Trophoblast cell (in vitro differentiated cells and primary cell): ENCODE results near the gene CTNNA1.
A peak's percentile ranks its signal among the peaks of the same experiment; 100 is the strongest.

Source experiments
- DNase-seq, 2 donors: peaks; one replicate each; pipeline ENCODE4 v3.0.0-alpha.2; 2016
- H2AFZ ChIP-seq: 2 replicates; pipeline ENCODE4 v1.6.1; 2013; ENCODE audit warnings: low read length, moderate library complexity, mild to moderate bottlenecking; ENCODE audit not compliant: insufficient read depth, poor library complexity
- H2AK5ac ChIP-seq: 2 replicates; pipeline ENCODE4 v1.6.1; 2013; ENCODE audit warnings: mild to moderate bottlenecking, low read length
- H2BK120ac ChIP-seq: 2 replicates; pipeline ENCODE4 v1.6.1; 2013; ENCODE audit warnings: low read length, mild to moderate bottlenecking, moderate library complexity; ENCODE audit not compliant: insufficient read depth, poor library complexity
- H2BK12ac ChIP-seq: 2 replicates; pipeline ENCODE4 v1.6.1; 2013; ENCODE audit warnings: mild to moderate bottlenecking, low read length, moderate library complexity
- H2BK5ac ChIP-seq: 2 replicates; pipeline ENCODE4 v1.6.1; 2013; ENCODE audit warnings: low read length, low read depth, moderate library complexity, mild to moderate bottlenecking; ENCODE audit not compliant: poor library complexity
- H3K14ac ChIP-seq: 2 replicates; pipeline ENCODE4 v1.6.1; 2013; ENCODE audit warnings: mild to moderate bottlenecking, low read length
- H3K18ac ChIP-seq: 2 replicates; pipeline ENCODE4 v1.6.1; 2013; ENCODE audit warnings: mild to moderate bottlenecking, low read length
- H3K23ac ChIP-seq: 2 replicates; pipeline ENCODE4 v1.6.1; 2013; ENCODE audit warnings: low read length
- H3K27ac ChIP-seq: 2 replicates; pipeline ENCODE4 v1.5.1; 2013; ENCODE audit warnings: low read depth, mild to moderate bottlenecking, inconsistent platforms, low read length, moderate library complexity
- H3K27me3 ChIP-seq: 2 replicates; pipeline ENCODE4 v1.6.1; 2013; ENCODE audit warnings: inconsistent platforms, mild to moderate bottlenecking, low read length, moderate library complexity; ENCODE audit not compliant: insufficient read depth
- H3K36me3 ChIP-seq, 2 experiments: 1 replicate in 1 of 2; 2 replicates in 1 of 2; pipeline ENCODE4 v1.6.1; 2013; ENCODE audit warnings: low read length in 2 of 2, mild to moderate bottlenecking in 2 of 2, moderate library complexity in 1 of 2; ENCODE audit not compliant: insufficient read depth in 2 of 2, control insufficient read depth in 1 of 2
- H3K4ac ChIP-seq: 2 replicates; pipeline ENCODE4 v1.6.1; 2013; ENCODE audit warnings: low read depth, mild to moderate bottlenecking, low read length, moderate library complexity
- H3K4me1 ChIP-seq, 2 experiments: 1 replicate in 1 of 2; 2 replicates in 1 of 2; pipeline ENCODE4 v1.6.1; 2013; ENCODE audit warnings: low read length in 2 of 2, mild to moderate bottlenecking in 2 of 2, moderate library complexity in 1 of 2; ENCODE audit not compliant: insufficient read depth in 2 of 2, control insufficient read depth in 1 of 2
- H3K4me2 ChIP-seq: 2 replicates; pipeline ENCODE4 v1.6.1; 2013; ENCODE audit warnings: inconsistent platforms, mild to moderate bottlenecking, low read length, moderate library complexity
- H3K4me3 ChIP-seq: 2 replicates; pipeline ENCODE4 v1.5.1; 2013; ENCODE audit warnings: mild to moderate bottlenecking, low read depth, low read length, inconsistent platforms
- H3K79me1 ChIP-seq: one replicate; pipeline ENCODE4 v1.6.1; 2013; ENCODE audit warnings: low read length
- H3K79me2 ChIP-seq: 2 replicates; pipeline ENCODE4 v1.6.1; 2013; ENCODE audit warnings: low read length, mild to moderate bottlenecking; ENCODE audit not compliant: control insufficient read depth, insufficient read depth, poor library complexity
- H3K9ac ChIP-seq: 2 replicates; pipeline ENCODE4 v1.6.1; 2013; ENCODE audit warnings: mild to moderate bottlenecking, low read length
- H3K9me3 ChIP-seq: 2 replicates; pipeline ENCODE4 v1.6.1; 2013; ENCODE audit warnings: low read depth, mild to moderate bottlenecking, control low read depth, inconsistent platforms, low read length; ENCODE audit not compliant: insufficient read depth
- H4K12ac ChIP-seq: 2 replicates; pipeline ENCODE4 v1.6.1; 2013; ENCODE audit warnings: low read depth, mild to moderate bottlenecking, low read length, moderate library complexity
- H4K8ac ChIP-seq: 2 replicates; pipeline ENCODE4 v1.6.1; 2013; ENCODE audit warnings: low read depth, mild to moderate bottlenecking, low read length, moderate library complexity
- H4K91ac ChIP-seq: one replicate; pipeline ENCODE4 v1.6.1; 2013; ENCODE audit warnings: low read depth, mild to moderate bottlenecking, low read length, moderate library complexity
- WGBS: extraction: QIAGEN DNeasy Blood & Tissue Kit; methylation state at CpG from one replicate; pipeline ENCODE4 v1.1.7; 2013; ENCODE audit warnings: missing lambda C conversion rate; ENCODE audit not compliant: insufficient read length, insufficient coverage; ENCODE audit errors: extremely low coverage; 5-methylcytosine and 5-hydroxymethylcytosine counted together

Gene CTNNA1

DNA sequence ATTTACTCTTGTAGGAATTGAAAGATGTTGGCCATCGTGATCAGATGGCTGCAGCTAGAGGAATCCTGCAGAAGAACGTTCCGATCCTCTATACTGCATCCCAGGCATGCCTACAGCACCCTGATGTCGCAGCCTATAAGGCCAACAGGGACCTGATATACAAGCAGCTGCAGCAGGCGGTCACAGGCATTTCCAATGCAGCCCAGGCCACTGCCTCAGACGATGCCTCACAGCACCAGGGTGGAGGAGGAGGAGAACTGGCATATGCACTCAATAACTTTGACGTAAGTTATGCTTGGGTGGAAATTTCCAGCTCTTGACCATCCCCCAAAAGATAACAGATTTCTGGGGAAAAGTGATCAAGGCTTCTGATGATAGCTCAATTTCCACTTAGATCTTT lies 71.3 kb downstream of the CTNNA1 start:
- Histone ChIP-seq H3K4me1 (no peaks in the 10 kb centered on the region), H3K36me3 (peaks cover 9 to 12% of the 10 kb centered on the region in 2 experiments), H3K4me2 (no peak overlapping the region), H3K79me2 (no peaks in the 10 kb centered on the region), H2BK5ac (no peak overlapping the region), H3K14ac (no peak overlapping the region), H4K91ac (no peak overlapping the region), H2AFZ (no peak overlapping the region), H3K4me3 (no peak overlapping the region), H3K9me3 (no peaks in the 10 kb centered on the region), H3K4ac (no peak overlapping the region), H3K27me3 (no peaks in the 10 kb centered on the region), H2BK12ac (no peak overlapping the region), H2BK120ac (no peak overlapping the region), H3K9ac (no peak overlapping the region), H3K79me1 (no peaks in the 10 kb centered on the region), H2AK5ac (no peak overlapping the region), H4K12ac (no peak overlapping the region), H3K23ac (no peak overlapping the region), H3K18ac (no peak overlapping the region), H4K8ac (no peak overlapping the region), H3K27ac (no peak overlapping the region)
- WGBS: no CpG with 5 or more reads among the region's 7 CpGs
- peak; percentile 4 to 34 for DNase-seq

DNA sequence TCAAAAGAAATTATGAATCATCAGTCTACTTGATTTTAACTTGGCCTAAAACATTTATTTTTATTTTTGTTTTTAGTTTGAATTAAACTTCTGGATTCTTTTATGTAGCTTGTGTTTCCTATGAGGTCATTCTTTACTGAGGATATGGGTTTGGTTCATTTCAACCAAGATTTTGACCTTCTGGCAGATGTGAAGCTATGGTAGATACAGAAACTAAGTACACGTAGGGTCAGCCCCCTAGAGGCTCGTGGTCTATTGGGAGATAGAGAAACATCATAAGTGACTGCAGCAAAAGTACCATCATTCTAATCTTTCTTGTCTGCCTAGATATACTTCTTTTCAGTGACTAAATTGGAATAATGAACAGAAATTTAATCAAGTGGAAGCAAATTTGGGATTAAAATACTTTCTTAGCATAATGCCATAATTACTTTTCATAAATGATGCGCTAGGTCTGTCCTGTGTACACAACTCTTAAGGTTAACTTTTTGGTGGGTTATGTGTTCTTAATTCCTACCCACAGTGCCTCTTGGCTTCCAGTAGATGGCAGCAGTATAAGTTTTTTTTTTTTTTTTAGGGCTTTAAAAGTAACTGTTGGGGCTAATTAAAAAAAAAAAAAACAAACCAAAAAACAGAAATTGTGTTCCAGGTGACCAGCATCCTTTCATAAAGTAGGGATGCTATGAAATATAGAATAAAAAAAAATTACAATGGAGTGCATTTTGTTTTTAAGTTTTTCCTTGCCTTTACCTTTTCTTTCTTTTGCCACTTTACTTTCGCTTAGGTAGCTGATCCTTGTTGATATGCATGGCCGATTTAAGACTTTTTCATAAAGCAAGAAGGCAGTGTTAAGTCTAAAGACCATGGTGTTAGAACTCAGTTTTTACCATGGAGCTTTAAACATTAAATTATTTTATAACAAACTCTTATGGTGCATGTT lies 72.0 kb downstream of the CTNNA1 start:
- no peaks in the 10 kb centered on the region for H3K79me2 ChIP-seq
- no peak overlapping the region for H3K9ac ChIP-seq
- no peak overlapping the region for H3K4me2 ChIP-seq
- no peaks in the 10 kb centered on the region for H3K4me1 ChIP-seq
- no peak overlapping the region for H3K27ac ChIP-seq
- no peak overlapping the region for H4K91ac ChIP-seq
- H3K14ac ChIP-seq: no peak overlapping the region
- H3K23ac ChIP-seq: no peak overlapping the region
- H2AFZ ChIP-seq: no peak overlapping the region
- H2BK12ac ChIP-seq: no peak overlapping the region
- H3K18ac ChIP-seq: no peak overlapping the region
- no peak overlapping the region for H4K12ac ChIP-seq
- H3K9me3 ChIP-seq: no peaks in the 10 kb centered on the region
- H3K27me3 ChIP-seq: no peaks in the 10 kb centered on the region
- H4K8ac ChIP-seq: no peak overlapping the region
- DNase-seq: peak in 1 of 2 donors; percentile 31
- no CpG with 5 or more reads among the region's 5 CpGs for WGBS
- peaks cover 8 to 11% of the 10 kb centered on the region in 2 experiments for H3K36me3 ChIP-seq
- no peak overlapping the region for H3K4ac ChIP-seq
- H3K4me3 ChIP-seq: no peak overlapping the region
- no peaks in the 10 kb centered on the region for H3K79me1 ChIP-seq
- no peak overlapping the region for H2BK120ac ChIP-seq
- no peak overlapping the region for H2BK5ac ChIP-seq
- H2AK5ac ChIP-seq: no peak overlapping the region

DNA sequence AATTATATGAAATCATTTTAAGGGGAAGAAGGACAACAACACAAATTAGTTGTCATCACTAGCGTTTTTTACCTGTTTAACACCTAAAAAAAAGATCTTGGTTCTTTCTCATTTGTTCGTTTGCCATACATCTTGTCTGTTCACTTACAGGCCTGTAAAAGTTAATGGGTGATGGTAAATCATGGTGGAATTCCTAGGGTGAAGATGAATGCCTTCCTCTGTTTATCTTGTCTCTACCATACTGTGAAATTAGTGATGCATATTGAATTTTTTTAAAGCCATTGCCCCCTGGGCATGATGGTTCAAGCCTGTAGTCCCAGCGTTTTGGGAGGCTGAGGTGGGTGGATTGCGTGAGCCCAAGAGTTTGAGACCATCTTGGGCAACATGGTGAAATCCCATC lies 75.3 kb downstream of the CTNNA1 start:
- Histone ChIP-seq H3K4me2 (no peak overlapping the region), H2BK12ac (no peak overlapping the region), H2AK5ac (no peak overlapping the region), H3K36me3 (peaks cover 8 to 15% of the 10 kb centered on the region in 2 experiments), H3K14ac (no peak overlapping the region), H3K4me1 (no peaks in the 10 kb centered on the region), H3K79me1 (no peaks in the 10 kb centered on the region), H3K18ac (no peak overlapping the region), H4K91ac (no peak overlapping the region), H2AFZ (no peak overlapping the region), H2BK5ac (no peak overlapping the region), H3K9me3 (no peaks in the 10 kb centered on the region), H3K4ac (peak overlapping the region; percentile 21), H3K9ac (no peak overlapping the region), H3K23ac (no peak overlapping the region), H3K27ac (no peak overlapping the region), H3K79me2 (no peaks in the 10 kb centered on the region), H4K12ac (no peak overlapping the region), H3K27me3 (no peaks in the 10 kb centered on the region), H3K4me3 (no peak overlapping the region), H2BK120ac (no peak overlapping the region), H4K8ac (no peak overlapping the region)
- no peak for DNase-seq
- no CpG with 5 or more reads among the region's 4 CpGs for WGBS

DNA sequence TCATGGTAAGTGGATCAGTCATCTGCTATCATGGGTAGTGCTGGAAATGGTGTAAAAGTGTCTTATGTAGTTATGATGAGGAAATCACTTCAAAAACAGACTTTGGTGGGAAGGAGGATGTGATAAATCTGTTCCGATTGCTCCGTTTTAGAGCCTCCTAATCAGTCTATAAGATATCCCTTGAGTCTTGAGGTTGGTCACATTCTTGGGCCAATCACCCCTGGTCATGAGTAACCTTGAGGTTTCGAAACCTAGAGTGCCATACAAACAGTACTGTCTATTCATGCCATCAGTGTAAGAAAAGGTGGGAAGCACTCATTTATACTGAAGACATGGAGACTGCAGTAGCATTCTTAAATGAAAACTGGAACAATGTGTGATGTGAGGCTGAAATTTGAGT lies 76.1 kb downstream of the CTNNA1 start:
- H3K9ac ChIP-seq: no peak overlapping the region
- no peaks in the 10 kb centered on the region for H3K4me1 ChIP-seq
- no peak overlapping the region for H2AFZ ChIP-seq
- no peak overlapping the region for H3K27ac ChIP-seq
- H3K23ac ChIP-seq: no peak overlapping the region
- no peak overlapping the region for H3K14ac ChIP-seq
- H3K36me3 ChIP-seq: peaks cover 8 to 14% of the 10 kb centered on the region in 2 experiments
- H4K91ac ChIP-seq: no peak overlapping the region
- H3K9me3 ChIP-seq: no peaks in the 10 kb centered on the region
- H3K18ac ChIP-seq: no peak overlapping the region
- no peak overlapping the region for H4K8ac ChIP-seq
- H3K4me2 ChIP-seq: no peak overlapping the region
- H3K79me2 ChIP-seq: no peaks in the 10 kb centered on the region
- no peak overlapping the region for H2BK5ac ChIP-seq
- H3K4me3 ChIP-seq: no peak overlapping the region
- H2AK5ac ChIP-seq: no peak overlapping the region
- DNase-seq: no peak
- H2BK12ac ChIP-seq: no peak overlapping the region
- no peaks in the 10 kb centered on the region for H3K79me1 ChIP-seq
- H3K27me3 ChIP-seq: no peaks in the 10 kb centered on the region
- no peak overlapping the region for H4K12ac ChIP-seq
- WGBS: no CpG with 5 or more reads among the region's 3 CpGs
- no peak overlapping the region for H2BK120ac ChIP-seq
- no peak overlapping the region for H3K4ac ChIP-seq
